SKM-1 (cell line): ENCODE data around the gene DUSP28.

Source experiments
- DNase-seq: peaks from one replicate; lab custom pipeline; 2025; ENCODE audit not compliant: unreplicated experiment; lab: John Stamatoyannopoulos, UW

DUSP28 gene

GRCh38 chr2:240572141-240573031 is 12.2 kb downstream of the DUSP28 start:
- no peak for DNase-seq

GRCh38 chr2:240573071-240573515 is 12.9 kb downstream of the DUSP28 start:
- no peak for DNase-seq

- no peak for DNase-seq
Measured at GRCh38 chr2:240573516-240574385, 13.6 kb downstream of the DUSP28 start.

GRCh38 chr2:240574386-240575100 is 14.4 kb downstream of the DUSP28 start:
- no peak for DNase-seq

- DNase-seq: no peak
Measured at GRCh38 chr2:240575101-240575965, 15.2 kb downstream of the DUSP28 start.

GRCh38 chr2:240576036-240576435 is 15.9 kb downstream of the DUSP28 start:
- no peak for DNase-seq

GRCh38 chr2:240576436-240577205 is 16.5 kb downstream of the DUSP28 start:
- DNase-seq: no peak

GRCh38 chr2:240577281-240578109 is 17.3 kb downstream of the DUSP28 start:
- DNase-seq: no peak

GRCh38 chr2:240578110-240578450 is 17.9 kb downstream of the DUSP28 start:
- DNase-seq: no peak

- DNase-seq: no peak
Measured at GRCh38 chr2:240578488-240578887, 18.3 kb downstream of the DUSP28 start.

- no peak for DNase-seq
Measured at GRCh38 chr2:240579071-240579762, 19.1 kb downstream of the DUSP28 start.

GRCh38 chr2:240579771-240580614 is 19.8 kb downstream of the DUSP28 start:
- peak; percentile 88 for DNase-seq

GRCh38 chr2:240581811-240582210 is 21.7 kb downstream of the DUSP28 start:
- DNase-seq: no peak

GRCh38 chr2:240582781-240583180 is 22.6 kb downstream of the DUSP28 start:
- DNase-seq: no peak

- no peak for DNase-seq
Measured at GRCh38 chr2:240583774-240584173, 23.6 kb downstream of the DUSP28 start.

GRCh38 chr2:240584486-240585031 is 24.4 kb downstream of the DUSP28 start:
- peak; percentile 38 for DNase-seq

GRCh38 chr2:240585101-240585500 is 24.9 kb downstream of the DUSP28 start:
- DNase-seq: no peak
